ENCODE data around the gene TCL1A.
"Not testable (repeated sequence)": the region's sequence is repeated elsewhere in the genome, so short reads cannot be mapped to it uniquely, and the experiment has no call there.

TCL1A gene

GRCh38 chr14:95674613-95675012, 39.3 kb downstream of the TCL1A start:
- no peak for DNase-seq

GRCh38 chr14:95668235-95668772, 45.6 kb downstream of the TCL1A start:
- DNase-seq, result no peak

GRCh38 chr14:95667249-95667693, 46.7 kb downstream of the TCL1A start:
- no peak for DNase-seq

- no peak for DNase-seq
Observed at GRCh38 chr14:95666450-95666849, 47.5 kb downstream of the TCL1A start.

- DNase-seq, result not testable (repeated sequence)
Observed at GRCh38 chr14:95665530-95665929, 48.4 kb downstream of the TCL1A start.

- peak; percentile 23 for DNase-seq
Observed at GRCh38 chr14:95664546-95664945, 49.4 kb downstream of the TCL1A start.

GRCh38 chr14:95664066-95664465, 49.9 kb downstream of the TCL1A start:
- DNase-seq, result peak; percentile 33

GRCh38 chr14:95663226-95663797, 50.6 kb downstream of the TCL1A start:
- DNase-seq, result no peak

GRCh38 chr14:95662376-95663186, 51.3 kb downstream of the TCL1A start:
- DNase-seq, result no peak

GRCh38 chr14:95660651-95661515, 53.0 kb downstream of the TCL1A start:
- no peak for DNase-seq

- no peak for DNase-seq
Observed at GRCh38 chr14:95659990-95660385, 53.9 kb downstream of the TCL1A start.
